Bone marrow (tissue), 2 donors: ENCODE results near the gene USP5.
A peak's percentile ranks its signal among the peaks of the same experiment; 100 is the strongest.
"Not testable (repeated sequence)": the region's sequence is repeated elsewhere in the genome, so short reads cannot be mapped to it uniquely, and the experiment has no call there.

Experiments used
- DNase-seq, 2 donors: peaks; one replicate each; lab custom pipeline; 2025; lab: John Stamatoyannopoulos, UW

USP5 gene

GRCh38 chr12:6886206-6886999 lies 34.5 kb downstream of the USP5 start:
- DNase-seq: not testable (repeated sequence)

- no peak for DNase-seq
Observed at GRCh38 chr12:6887460-6887859, 35.5 kb downstream of the USP5 start.

GRCh38 chr12:6888360-6888759 lies 36.4 kb downstream of the USP5 start:
- DNase-seq: no peak

GRCh38 chr12:6888794-6889193 lies 36.8 kb downstream of the USP5 start:
- DNase-seq: not testable (repeated sequence)

DNA sequence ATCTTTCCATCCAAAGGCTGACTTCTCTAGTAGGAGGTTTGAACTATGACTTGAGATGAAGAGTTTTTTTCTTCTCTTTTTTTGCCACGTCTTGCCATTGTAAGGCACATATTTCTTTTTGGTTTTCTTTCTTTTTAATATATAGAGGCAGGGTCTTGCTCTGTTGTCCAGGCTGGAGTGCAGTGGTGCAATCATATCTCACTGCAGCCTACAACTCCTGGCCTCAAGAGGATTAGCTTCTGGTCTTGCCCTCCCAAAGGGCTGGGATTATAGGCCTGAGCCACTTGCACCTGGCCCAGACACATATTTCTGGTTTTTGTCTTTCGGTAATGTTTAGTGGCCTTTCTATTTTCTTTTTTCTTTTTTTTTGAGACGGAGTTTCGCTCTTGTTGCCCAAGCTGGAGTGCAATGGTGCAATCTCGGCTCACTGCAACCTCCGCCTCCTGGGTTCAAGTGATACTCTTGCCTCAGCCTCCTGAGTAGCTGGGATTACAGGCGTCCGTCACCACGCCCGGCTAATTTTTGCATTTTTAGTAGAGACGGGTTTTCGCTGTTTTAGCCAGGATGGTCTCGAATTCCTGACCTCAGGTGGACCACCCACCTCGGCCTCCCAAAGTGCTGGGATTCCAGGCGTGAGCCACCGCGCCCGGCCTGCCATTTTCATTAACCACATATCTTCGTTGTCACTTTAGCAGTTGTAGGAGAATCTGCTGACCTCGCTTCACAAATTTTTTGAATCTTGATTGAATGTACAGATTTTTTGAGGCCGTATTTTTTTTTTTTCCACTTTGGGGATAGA lies 38.0 kb downstream of the USP5 start:
- DNase-seq: not testable (repeated sequence)

- peak; percentile 94 to 100 for DNase-seq
Observed at GRCh38 chr12:6890789-6891645, 39.1 kb downstream of the USP5 start.

- no peak for DNase-seq
Observed at GRCh38 chr12:6891646-6892001, 39.7 kb downstream of the USP5 start.

GRCh38 chr12:6892683-6893082 lies 40.7 kb downstream of the USP5 start:
- DNase-seq: not testable (repeated sequence)

GRCh38 chr12:6894321-6894720 lies 42.4 kb downstream of the USP5 start:
- no peak for DNase-seq

GRCh38 chr12:6896846-6897435 lies 45.0 kb downstream of the USP5 start:
- no peak for DNase-seq

- no peak for DNase-seq
Observed at GRCh38 chr12:6899427-6899826, 47.5 kb downstream of the USP5 start.

DNA sequence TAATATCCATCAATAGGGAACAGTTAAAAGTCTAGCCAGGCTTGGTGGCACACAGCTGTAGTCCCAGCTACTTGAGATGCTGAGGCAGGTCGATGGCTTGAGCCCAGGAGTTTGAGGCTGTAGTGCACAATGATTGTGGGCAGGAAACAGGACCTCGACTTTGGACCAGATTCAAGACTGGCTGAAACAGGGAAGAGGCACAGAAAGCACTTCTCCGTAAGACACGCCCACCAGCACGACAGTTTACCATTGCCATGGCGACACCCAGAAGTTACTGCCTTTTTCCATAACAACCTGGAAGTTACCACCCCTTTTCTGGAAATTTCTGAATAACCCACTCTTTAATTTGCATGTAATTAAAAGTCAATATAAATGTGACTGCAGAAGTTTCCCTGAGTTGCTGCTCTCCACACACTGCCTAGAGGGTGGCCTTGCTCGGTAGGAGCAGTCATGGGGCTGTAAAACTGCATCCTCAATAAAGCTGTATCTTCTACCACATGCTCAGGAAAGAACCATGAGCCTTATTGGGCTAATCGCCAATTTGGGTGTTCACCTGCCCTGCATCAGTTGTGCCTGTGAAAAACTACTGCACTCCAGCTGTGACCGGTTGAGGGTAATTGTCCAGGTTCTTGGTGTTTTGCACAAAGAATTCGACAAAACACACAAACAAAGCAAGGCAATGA lies 48.0 kb downstream of the USP5 start:
- peak; percentile 22 to 71 for DNase-seq

DNA sequence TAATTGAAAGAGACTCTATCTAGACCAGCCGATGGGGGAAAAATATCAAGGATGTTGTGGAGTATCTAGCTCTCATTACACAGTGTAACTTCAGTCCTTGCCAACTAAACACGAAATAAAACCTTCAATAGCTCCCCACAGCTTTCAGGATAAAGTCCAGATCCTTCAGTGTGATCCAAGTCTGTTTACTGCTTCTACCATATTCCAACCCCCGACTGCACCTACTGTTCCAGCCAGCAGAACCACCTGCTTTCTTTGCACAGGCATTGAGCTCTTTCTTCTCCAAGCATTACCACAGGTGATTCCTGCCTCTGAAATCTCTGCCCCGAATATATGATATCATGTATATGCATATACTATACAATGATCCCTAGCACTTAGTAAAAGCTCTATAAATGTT lies 50.5 kb downstream of the USP5 start:
- no peak for DNase-seq

GRCh38 chr12:6903722-6904121 lies 51.8 kb downstream of the USP5 start:
- no peak for DNase-seq

DNA sequence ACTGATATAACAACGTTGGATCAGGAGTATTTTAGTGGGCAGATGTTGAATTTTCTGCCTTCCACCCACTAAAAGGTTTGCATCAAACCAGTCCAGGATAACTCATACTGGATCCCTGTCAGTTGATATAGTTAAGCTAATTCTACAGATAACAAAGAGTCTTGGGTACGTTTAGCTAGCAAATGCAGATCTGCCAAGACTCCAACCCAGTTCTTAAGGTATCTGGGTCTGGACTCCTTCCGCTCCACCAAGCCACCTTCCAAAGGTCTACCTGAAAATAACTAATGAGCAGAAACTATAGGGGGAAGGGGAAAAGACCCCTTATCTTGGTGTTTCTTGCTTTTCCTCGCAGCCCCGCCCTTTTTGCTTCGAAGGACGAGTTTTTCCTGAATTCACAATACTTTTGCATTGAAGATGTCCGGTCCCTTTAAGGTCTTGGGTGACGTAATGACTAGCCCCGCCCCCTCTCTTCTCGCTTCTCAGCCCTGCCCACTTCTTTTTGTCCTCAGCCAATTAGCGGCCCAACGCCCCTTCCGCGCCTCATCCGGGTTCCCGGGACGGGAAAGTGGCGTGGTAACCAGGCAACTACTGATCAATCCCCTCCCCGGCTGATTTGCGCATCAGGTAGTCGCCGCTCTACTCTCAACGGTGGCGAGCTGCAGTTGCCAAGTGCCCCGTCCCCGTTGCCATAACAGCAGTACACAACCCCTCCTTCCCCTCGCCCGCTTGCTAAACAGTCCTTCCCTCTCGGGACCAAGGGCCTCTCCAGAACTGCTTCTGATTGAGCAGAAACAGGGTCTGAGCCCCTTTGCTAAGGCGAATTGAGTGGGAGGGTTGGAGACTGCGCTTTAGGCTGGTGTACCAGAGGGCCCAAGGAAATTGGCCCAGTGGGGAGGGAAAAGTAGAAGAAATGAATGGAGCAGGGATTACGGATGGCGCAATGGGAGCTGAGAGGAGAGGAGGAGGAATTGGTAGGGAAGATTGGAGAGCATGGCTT lies 52.6 kb downstream of the USP5 start, which contains the start of gene LRRC23:
Gene LRRC23, plus strand, starts transcription at position 543 of the 997 bp plus-strand sequence. CDS start 812 bp downstream, outside the sequence.
- peak; percentile 84 to 88 for DNase-seq

GRCh38 chr12:6905414-6906040 lies 53.6 kb downstream of the USP5 start:
- DNase-seq: no peak

DNA sequence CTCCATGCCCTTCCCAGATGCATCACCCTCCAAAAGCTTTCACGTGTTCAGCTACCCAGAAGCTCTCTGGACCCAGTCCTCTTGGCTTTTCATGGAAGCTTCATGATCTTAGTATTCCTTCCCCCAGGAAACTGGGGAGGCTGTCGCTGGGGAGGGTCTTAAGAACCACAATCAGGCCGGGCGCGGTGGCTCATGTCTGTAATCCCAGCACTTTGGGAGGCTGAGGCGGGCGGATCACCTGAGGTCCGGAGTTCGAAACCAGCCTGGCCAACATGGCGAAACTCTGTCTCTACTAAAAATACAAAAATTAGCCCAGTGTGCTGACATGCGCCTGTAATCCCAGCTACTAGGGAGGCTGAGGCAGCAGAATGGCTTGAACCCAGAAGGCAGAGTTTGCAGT lies 56.2 kb downstream of the USP5 start:
- DNase-seq: not testable (repeated sequence)

- no peak for DNase-seq
Observed at GRCh38 chr12:6909421-6910145, 57.6 kb downstream of the USP5 start.
